ENCODE results near the gene FBXW8.
A peak's percentile ranks its signal among the peaks of the same experiment; 100 is the strongest.

The FBXW8 gene

GRCh38 chr12:117063162-117063911 is 152.6 kb downstream of the FBXW8 start:
- DNase-seq, result peak; percentile 5
- peaks cover 7% of the 10 kb centered on the region for H3K4me1 ChIP-seq (ENCODE audit: control insufficient read depth, low read depth, low read length)
- no peaks in the 10 kb centered on the region for H3K36me3 ChIP-seq (ENCODE audit: control insufficient read depth, insufficient read depth, low read length)
- H2BK120ac ChIP-seq (ENCODE audit: low read depth, low read length), result no peak overlapping the region
- no peaks in the 10 kb centered on the region for H3K79me2 ChIP-seq (ENCODE audit: control insufficient read depth, insufficient read depth, low read length)
- H3K27me3 ChIP-seq (ENCODE audit: insufficient read depth, low read length, poor library complexity), result no peaks in the 10 kb centered on the region
- no peaks in the 10 kb centered on the region for H3K79me1 ChIP-seq (ENCODE audit: low read length)
- no peak overlapping the region for H3K9ac ChIP-seq (ENCODE audit: low read length)
- H3K4ac ChIP-seq (ENCODE audit: low read depth, low read length), result no peak overlapping the region
- H2BK15ac ChIP-seq (replicated peaks; ENCODE audit: low read depth), result no peak overlapping the region
- H2AK5ac ChIP-seq (ENCODE audit: low read length), result no peak overlapping the region
- H3K4me2 ChIP-seq (ENCODE audit: low read length), result no peak overlapping the region
- no peak overlapping the region for H4K8ac ChIP-seq (ENCODE audit: low read depth, low read length)
- H3K4me3 ChIP-seq (ENCODE audit: low read length), result no peak overlapping the region
- no peak overlapping the region for H3K23ac ChIP-seq (ENCODE audit: low read length)
- no peak overlapping the region for H3K18ac ChIP-seq (ENCODE audit: low read length)
- WGBS (ENCODE audit: extremely low coverage, insufficient coverage, low lambda C conversion rate), result no CpG with 5 or more reads among the region's 16 CpGs
- peak overlapping the region; percentile 34 for H3K56ac ChIP-seq (ENCODE audit: low read length)
- no peak overlapping the region for H4K5ac ChIP-seq (ENCODE audit: low read length)
- H3K27ac ChIP-seq (ENCODE audit: low read depth, low read length), result no peak overlapping the region
- H2BK5ac ChIP-seq (ENCODE audit: low read length), result no peak overlapping the region

DNA sequence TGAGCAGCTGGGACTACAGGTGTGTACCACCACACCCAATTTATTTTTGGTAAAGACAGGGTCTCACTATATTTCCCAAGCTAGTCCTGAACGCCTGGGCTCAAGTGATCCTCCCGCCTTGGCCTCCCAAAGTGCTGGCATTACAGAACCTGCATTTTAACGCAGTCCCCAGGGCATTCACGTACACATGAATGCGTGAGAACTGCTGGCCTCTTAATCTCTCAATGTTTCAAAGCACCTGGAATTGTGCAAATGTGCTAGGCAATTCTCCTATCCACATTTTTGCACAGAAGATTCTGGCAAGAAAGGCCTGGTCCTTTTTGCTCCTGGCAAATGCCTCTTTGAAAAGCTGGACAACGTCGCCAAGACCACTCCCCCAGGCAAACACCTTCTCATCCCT is 153.3 kb downstream of the FBXW8 start:
- no peaks in the 10 kb centered on the region for H3K36me3 ChIP-seq (ENCODE audit: control insufficient read depth, insufficient read depth, low read length)
- no peak for DNase-seq
- H3K9ac ChIP-seq (ENCODE audit: low read length), result no peak overlapping the region
- H3K4ac ChIP-seq (ENCODE audit: low read depth, low read length), result no peak overlapping the region
- no peaks in the 10 kb centered on the region for H3K27me3 ChIP-seq (ENCODE audit: insufficient read depth, low read length, poor library complexity)
- H4K8ac ChIP-seq (ENCODE audit: low read depth, low read length), result no peak overlapping the region
- H3K4me2 ChIP-seq (ENCODE audit: low read length), result no peak overlapping the region
- H3K27ac ChIP-seq (ENCODE audit: low read depth, low read length), result no peak overlapping the region
- no peak overlapping the region for H3K18ac ChIP-seq (ENCODE audit: low read length)
- no peak overlapping the region for H3K4me3 ChIP-seq (ENCODE audit: low read length)
- peaks cover 7% of the 10 kb centered on the region for H3K4me1 ChIP-seq (ENCODE audit: control insufficient read depth, low read depth, low read length)
- no CpG with 5 or more reads among the region's 7 CpGs for WGBS (ENCODE audit: extremely low coverage, insufficient coverage, low lambda C conversion rate)
- H3K79me2 ChIP-seq (ENCODE audit: control insufficient read depth, insufficient read depth, low read length), result no peaks in the 10 kb centered on the region
- H3K23ac ChIP-seq (ENCODE audit: low read length), result no peak overlapping the region
- no peak overlapping the region for H2BK15ac ChIP-seq (replicated peaks; ENCODE audit: low read depth)
- no peak overlapping the region for H2BK120ac ChIP-seq (ENCODE audit: low read depth, low read length)
- H4K5ac ChIP-seq (ENCODE audit: low read length), result no peak overlapping the region
- H3K79me1 ChIP-seq (ENCODE audit: low read length), result no peaks in the 10 kb centered on the region
- H2AK5ac ChIP-seq (ENCODE audit: low read length), result no peak overlapping the region
- no peak overlapping the region for H3K56ac ChIP-seq (ENCODE audit: low read length)
- no peak overlapping the region for H2BK5ac ChIP-seq (ENCODE audit: low read length)

- H3K4me2 ChIP-seq (ENCODE audit: low read length), result no peak overlapping the region
- no peak overlapping the region for H2AK5ac ChIP-seq (ENCODE audit: low read length)
- no peak for DNase-seq
- no peak overlapping the region for H2BK120ac ChIP-seq (ENCODE audit: low read depth, low read length)
- no CpG with 5 or more reads among the region's 2 CpGs for WGBS (ENCODE audit: extremely low coverage, insufficient coverage, low lambda C conversion rate)
- H3K4me3 ChIP-seq (ENCODE audit: low read length), result no peak overlapping the region
- no peak overlapping the region for H3K9ac ChIP-seq (ENCODE audit: low read length)
- H3K18ac ChIP-seq (ENCODE audit: low read length), result no peak overlapping the region
- H4K5ac ChIP-seq (ENCODE audit: low read length), result no peak overlapping the region
- H3K4me1 ChIP-seq (ENCODE audit: control insufficient read depth, low read depth, low read length), result peaks cover 7% of the 10 kb centered on the region
- no peak overlapping the region for H2BK15ac ChIP-seq (replicated peaks; ENCODE audit: low read depth)
- H3K27me3 ChIP-seq (ENCODE audit: insufficient read depth, low read length, poor library complexity), result no peaks in the 10 kb centered on the region
- no peak overlapping the region for H3K27ac ChIP-seq (ENCODE audit: low read depth, low read length)
- H4K8ac ChIP-seq (ENCODE audit: low read depth, low read length), result no peak overlapping the region
- no peaks in the 10 kb centered on the region for H3K79me2 ChIP-seq (ENCODE audit: control insufficient read depth, insufficient read depth, low read length)
- no peaks in the 10 kb centered on the region for H3K36me3 ChIP-seq (ENCODE audit: control insufficient read depth, insufficient read depth, low read length)
- H3K4ac ChIP-seq (ENCODE audit: low read depth, low read length), result no peak overlapping the region
- H3K79me1 ChIP-seq (ENCODE audit: low read length), result no peaks in the 10 kb centered on the region
- no peak overlapping the region for H3K56ac ChIP-seq (ENCODE audit: low read length)
- H3K23ac ChIP-seq (ENCODE audit: low read length), result no peak overlapping the region
- no peak overlapping the region for H2BK5ac ChIP-seq (ENCODE audit: low read length)
These were observed 153.8 kb downstream of the FBXW8 start for GRCh38 chr12:117064596-117064995.

DNA sequence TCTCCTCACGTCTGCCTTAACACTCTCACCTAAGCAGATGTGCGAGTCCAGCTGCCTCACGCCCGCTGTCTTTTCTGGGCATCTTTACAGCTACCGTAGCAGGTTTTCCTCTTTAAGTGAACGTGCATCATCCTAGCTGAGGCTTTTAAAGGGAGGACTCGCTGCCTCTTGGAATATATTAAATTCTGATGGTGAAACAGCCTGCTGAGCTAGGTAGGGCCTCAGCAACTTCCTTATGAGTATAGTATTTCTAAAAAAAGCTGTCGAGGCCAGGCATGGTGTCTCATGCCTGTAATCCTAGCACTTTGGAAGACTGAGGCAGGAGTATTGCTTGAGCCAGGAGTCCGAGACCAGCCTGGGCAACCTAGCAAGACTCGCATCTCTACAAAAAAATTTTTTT is 156.3 kb downstream of the FBXW8 start:
- no peak overlapping the region for H3K18ac ChIP-seq (ENCODE audit: low read length)
- H3K79me2 ChIP-seq (ENCODE audit: control insufficient read depth, insufficient read depth, low read length), result no peaks in the 10 kb centered on the region
- H3K36me3 ChIP-seq (ENCODE audit: control insufficient read depth, insufficient read depth, low read length), result no peaks in the 10 kb centered on the region
- no peak overlapping the region for H3K4me2 ChIP-seq (ENCODE audit: low read length)
- H3K56ac ChIP-seq (ENCODE audit: low read length), result no peak overlapping the region
- H3K4me3 ChIP-seq (ENCODE audit: low read length), result no peak overlapping the region
- no peak overlapping the region for H3K23ac ChIP-seq (ENCODE audit: low read length)
- no CpG with 5 or more reads among the region's 10 CpGs for WGBS (ENCODE audit: extremely low coverage, insufficient coverage, low lambda C conversion rate)
- no peak overlapping the region for H3K4ac ChIP-seq (ENCODE audit: low read depth, low read length)
- H2BK5ac ChIP-seq (ENCODE audit: low read length), result no peak overlapping the region
- H3K27me3 ChIP-seq (ENCODE audit: insufficient read depth, low read length, poor library complexity), result no peaks in the 10 kb centered on the region
- no peak overlapping the region for H3K27ac ChIP-seq (ENCODE audit: low read depth, low read length)
- H2BK120ac ChIP-seq (ENCODE audit: low read depth, low read length), result no peak overlapping the region
- peaks cover 7% of the 10 kb centered on the region for H3K4me1 ChIP-seq (ENCODE audit: control insufficient read depth, low read depth, low read length)
- no peak for DNase-seq
- H4K5ac ChIP-seq (ENCODE audit: low read length), result no peak overlapping the region
- H4K8ac ChIP-seq (ENCODE audit: low read depth, low read length), result no peak overlapping the region
- no peaks in the 10 kb centered on the region for H3K79me1 ChIP-seq (ENCODE audit: low read length)
- no peak overlapping the region for H2AK5ac ChIP-seq (ENCODE audit: low read length)
- no peak overlapping the region for H3K9ac ChIP-seq (ENCODE audit: low read length)
- no peak overlapping the region for H2BK15ac ChIP-seq (replicated peaks; ENCODE audit: low read depth)

GRCh38 chr12:117067638-117068037 is 156.9 kb downstream of the FBXW8 start:
- no CpG with 5 or more reads among the region's 3 CpGs for WGBS (ENCODE audit: extremely low coverage, insufficient coverage, low lambda C conversion rate)

GRCh38 chr12:117068492-117068891 is 157.7 kb downstream of the FBXW8 start:
- Histone ChIP-seq H2AK5ac (ENCODE audit: low read length) (no peak overlapping the region), H3K79me2 (ENCODE audit: control insufficient read depth, insufficient read depth, low read length) (no peaks in the 10 kb centered on the region), H3K18ac (ENCODE audit: low read length) (no peak overlapping the region), H3K36me3 (ENCODE audit: control insufficient read depth, insufficient read depth, low read length) (no peaks in the 10 kb centered on the region), H4K5ac (ENCODE audit: low read length) (no peak overlapping the region), H3K4me1 (ENCODE audit: control insufficient read depth, low read depth, low read length) (no peaks in the 10 kb centered on the region), H3K27me3 (ENCODE audit: insufficient read depth, low read length, poor library complexity) (no peaks in the 10 kb centered on the region), H3K4me2 (ENCODE audit: low read length) (no peak overlapping the region), H2BK120ac (ENCODE audit: low read depth, low read length) (no peak overlapping the region), H3K4ac (ENCODE audit: low read depth, low read length) (no peak overlapping the region), H3K4me3 (ENCODE audit: low read length) (no peak overlapping the region), H2BK5ac (ENCODE audit: low read length) (no peak overlapping the region), H3K9ac (ENCODE audit: low read length) (no peak overlapping the region), H3K79me1 (ENCODE audit: low read length) (no peaks in the 10 kb centered on the region), H3K56ac (ENCODE audit: low read length) (no peak overlapping the region), H3K23ac (ENCODE audit: low read length) (no peak overlapping the region), H4K8ac (ENCODE audit: low read depth, low read length) (no peak overlapping the region), H2BK15ac (replicated peaks; ENCODE audit: low read depth) (no peak overlapping the region), H3K27ac (ENCODE audit: low read depth, low read length) (no peak overlapping the region)
- DNase-seq, result no peak
- no CpG with 5 or more reads among the region's 8 CpGs for WGBS (ENCODE audit: extremely low coverage, insufficient coverage, low lambda C conversion rate)

More at GRCh38 chr12:117067638-117068037, 156.9 kb downstream of the FBXW8 start:
- Histone ChIP-seq H3K9ac (ENCODE audit: low read length) (no peak overlapping the region), H3K4ac (ENCODE audit: low read depth, low read length) (no peak overlapping the region), H3K56ac (ENCODE audit: low read length) (no peak overlapping the region), H3K27ac (ENCODE audit: low read depth, low read length) (no peak overlapping the region), H4K5ac (ENCODE audit: low read length) (no peak overlapping the region), H3K27me3 (ENCODE audit: insufficient read depth, low read length, poor library complexity) (no peaks in the 10 kb centered on the region), H3K18ac (ENCODE audit: low read length) (no peak overlapping the region), H2BK120ac (ENCODE audit: low read depth, low read length) (no peak overlapping the region), H4K8ac (ENCODE audit: low read depth, low read length) (no peak overlapping the region), H3K23ac (ENCODE audit: low read length) (no peak overlapping the region), H3K4me3 (ENCODE audit: low read length) (no peak overlapping the region), H3K79me1 (ENCODE audit: low read length) (no peaks in the 10 kb centered on the region), H3K4me1 (ENCODE audit: control insufficient read depth, low read depth, low read length) (peaks cover 7% of the 10 kb centered on the region), H3K36me3 (ENCODE audit: control insufficient read depth, insufficient read depth, low read length) (no peaks in the 10 kb centered on the region), H2BK5ac (ENCODE audit: low read length) (no peak overlapping the region), H3K4me2 (ENCODE audit: low read length) (no peak overlapping the region), H3K79me2 (ENCODE audit: control insufficient read depth, insufficient read depth, low read length) (no peaks in the 10 kb centered on the region), H2AK5ac (ENCODE audit: low read length) (no peak overlapping the region), H2BK15ac (replicated peaks; ENCODE audit: low read depth) (no peak overlapping the region)
- no peak for DNase-seq
